ENCODE data around the gene ZNF239.

- TF ChIP-seq CTCF (conservative IDR thresholded peaks at IDR 0.05 in 1 of 2, IDR thresholded peaks at IDR 0.05 in 1 of 2; ENCODE audit: low read depth in 1 of 2, low read length in 2 of 2) (no peak), EZH2 (IDR thresholded peaks at IDR 0.05; ENCODE audit: low read length, missing control alignments) (no peak)
These were observed 32.8 kb upstream of the ZNF239 start for GRCh38 chr10:43607199-43607573.
